NB4 (cell line): ENCODE measurements around the gene MRPL49.

Source experiments
- CTCF ChIP-seq: IDR thresholded peaks from one replicate; pipeline ENCODE4 v1.5.1; 2012; ENCODE audit warnings: low read depth, low read length
- POLR2A ChIP-seq: IDR thresholded peaks from 2 replicates; pipeline ENCODE4 v1.6.1; 2011; ENCODE audit warnings: mild to moderate bottlenecking; ENCODE audit not compliant: insufficient read length; ENCODE audit errors: extremely low read depth

GRCh38 chr11:65129649-65130441 is 7.7 kb downstream of the MRPL49 start:
- TF ChIP-seq POLR2A (no peak), CTCF (no peak)
